Activated CD8-positive, alpha-beta memory T cell treated with anti-CD3 and anti-CD28 coated beads for 1 hour (primary cell): ENCODE data around the gene ARHGAP18.

ENCODE experiments used
- DNase-seq, 2 donors: peaks; one replicate each; pipeline ENCODE4 v3.0.0-alpha.2; 2020; ENCODE audit warnings: low read depth in 1 of 2; ENCODE audit errors: extremely low read depth in 1 of 2

The ARHGAP18 gene

DNA sequence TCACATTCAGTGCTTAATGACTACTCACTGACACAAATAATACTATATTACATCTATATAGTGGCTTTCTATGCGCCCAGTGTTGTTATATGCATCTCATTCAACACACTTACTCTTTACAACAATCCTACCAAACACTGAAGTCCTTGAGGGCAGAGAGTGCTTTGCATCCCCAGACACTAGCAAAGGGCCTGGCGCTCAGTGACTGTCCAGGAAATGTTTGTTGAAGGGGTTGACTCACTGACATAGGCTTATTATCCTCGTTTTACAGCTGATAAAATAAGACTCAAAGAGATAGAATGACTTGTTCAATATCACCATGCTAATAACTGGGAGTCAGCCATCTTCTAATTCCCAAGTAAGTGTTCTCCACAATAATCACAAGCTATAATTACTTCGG, 163.3 kb downstream of the ARHGAP18 start:
- no peak for DNase-seq

DNA sequence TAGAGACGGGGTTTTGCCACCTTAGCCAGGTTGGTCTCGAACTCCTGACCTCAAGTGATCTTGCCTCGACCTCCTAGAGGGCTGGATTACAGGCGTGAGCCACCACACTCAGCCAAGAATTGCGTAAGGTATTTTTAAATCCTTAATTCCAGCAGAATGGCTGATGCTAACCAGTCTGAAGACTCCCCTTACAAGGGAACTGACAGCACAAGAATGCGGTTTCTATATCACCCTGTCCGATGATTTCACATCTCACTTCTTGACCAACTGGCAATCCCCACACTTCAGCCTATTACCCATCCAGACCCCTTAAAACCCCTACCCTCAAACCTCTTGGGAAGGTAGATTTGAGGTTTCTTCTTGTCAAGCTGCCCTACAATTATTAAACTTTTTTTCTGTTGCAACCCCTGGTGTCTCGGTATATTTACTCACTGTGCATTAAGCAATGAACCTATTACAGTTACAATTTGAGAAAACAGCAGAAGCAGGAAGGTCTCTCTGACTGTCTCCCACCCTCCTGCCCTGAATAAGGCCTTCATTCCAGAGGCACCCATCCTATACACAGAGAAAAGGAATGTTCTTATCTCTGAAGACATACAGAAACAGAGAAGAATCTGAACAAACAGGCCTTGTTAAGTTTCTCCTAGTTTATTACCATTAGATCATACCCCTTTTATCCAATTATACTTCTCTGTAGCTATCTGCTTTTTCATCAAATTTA, 164.9 kb downstream of the ARHGAP18 start:
- DNase-seq, result no peak

DNA sequence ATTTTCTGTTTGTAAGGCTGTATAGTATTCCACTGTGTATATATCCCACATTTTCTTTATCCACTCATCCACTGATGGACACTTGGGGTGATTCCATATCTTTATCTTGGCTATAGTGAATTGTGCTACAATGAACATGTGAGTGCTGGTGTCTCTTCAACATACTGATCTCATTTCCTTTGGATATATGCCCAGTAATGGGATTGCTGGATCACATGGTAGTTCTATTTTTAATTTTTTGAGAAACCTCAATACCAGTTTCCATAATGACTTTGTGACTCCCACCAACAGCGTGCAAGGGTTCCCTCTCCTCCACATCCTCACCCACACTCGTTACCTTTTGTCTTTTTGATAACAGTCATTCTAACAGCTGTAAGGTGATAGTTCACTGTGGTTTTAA, 166.0 kb downstream of the ARHGAP18 start:
- DNase-seq, result no peak

DNA sequence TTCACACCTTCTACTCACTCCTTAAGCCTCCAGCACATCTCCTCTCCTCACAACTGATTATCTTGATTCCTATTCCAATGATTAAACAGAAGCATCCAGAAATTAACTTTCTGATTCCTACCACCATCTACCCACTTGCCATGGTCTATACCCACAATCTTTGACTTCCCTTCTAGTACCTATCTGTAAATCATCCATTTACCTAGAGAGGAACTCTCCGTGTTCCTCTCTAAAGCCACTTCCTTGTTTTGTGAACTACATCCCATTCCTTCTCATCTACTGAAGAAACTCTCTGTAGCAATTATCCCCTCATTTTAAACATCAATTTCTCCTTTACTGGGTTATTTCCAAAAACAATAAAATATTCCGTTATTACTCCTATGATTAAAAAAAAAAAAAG, 167.3 kb downstream of the ARHGAP18 start:
- DNase-seq, result no peak

DNA sequence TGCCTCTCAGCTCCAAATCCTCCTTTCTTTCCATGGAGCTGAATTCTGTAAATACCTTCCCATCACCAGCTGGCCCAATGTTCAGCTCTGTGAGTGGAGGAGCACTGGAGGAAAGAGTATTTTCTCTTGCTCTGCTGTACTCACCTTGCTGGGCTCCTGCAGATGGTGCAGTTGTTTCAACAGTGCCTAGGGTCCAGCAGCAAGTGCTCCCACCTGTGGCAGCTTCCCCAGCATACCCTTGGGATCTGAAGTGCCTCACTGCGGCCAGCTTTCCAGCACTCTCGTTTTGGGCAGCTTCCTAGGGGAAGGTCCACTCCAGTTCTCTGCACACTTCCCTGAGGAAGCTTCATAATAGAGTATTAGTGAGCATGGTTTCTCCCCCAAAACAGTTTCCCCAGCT, 170.9 kb downstream of the ARHGAP18 start:
- DNase-seq, result no peak

DNA sequence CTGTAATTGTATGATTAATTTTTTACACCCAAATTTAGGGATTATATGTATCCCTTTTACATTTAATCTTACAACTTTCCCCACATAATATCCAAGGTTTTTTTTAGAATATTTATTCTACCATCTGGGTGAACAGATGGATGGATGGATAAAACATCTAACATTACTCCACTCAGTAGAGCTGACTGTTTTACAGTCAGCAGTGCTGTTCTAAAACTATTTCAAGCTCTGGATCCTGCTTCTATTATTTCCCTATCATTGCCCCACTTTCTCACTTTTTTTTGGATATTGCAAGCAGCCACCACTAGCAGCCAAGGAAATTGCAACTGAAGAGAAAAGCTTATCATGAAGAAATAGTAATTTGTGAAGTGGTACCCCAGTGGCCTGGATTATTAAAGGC, 173.7 kb downstream of the ARHGAP18 start:
- DNase-seq, result no peak

DNA sequence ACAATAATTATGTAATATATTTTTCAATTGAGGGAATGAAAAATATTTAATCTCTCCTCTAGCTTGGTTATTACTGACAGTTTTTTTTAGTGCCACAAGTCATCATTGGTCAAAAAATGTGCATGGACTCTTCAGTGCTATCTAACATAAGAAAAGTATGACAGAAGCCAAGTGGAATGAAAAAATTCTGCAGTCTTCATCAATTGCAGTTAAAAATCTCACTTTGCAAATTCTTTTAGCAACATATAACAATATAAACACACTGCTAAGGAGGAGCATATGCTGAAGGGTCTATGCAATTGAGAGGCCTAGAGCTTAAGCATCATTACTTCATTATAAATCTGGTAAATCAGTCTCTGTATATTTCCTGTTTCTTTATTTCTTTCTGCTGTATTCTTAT, 175.1 kb downstream of the ARHGAP18 start:
- no peak for DNase-seq
